ENCODE results near the gene SECISBP2L. TPM values are rescaled to one million over a fixed set of nuclear protein-coding genes. Genes with fewer than 3 reads are reported as not detected.

The SECISBP2L gene
- total and polyA plus RNA-seq, 2 donors (not counting 3 experiments of a cell fraction or from before 2014, with no cell fraction given): 23.1 to 52.3 TPM

DNA sequence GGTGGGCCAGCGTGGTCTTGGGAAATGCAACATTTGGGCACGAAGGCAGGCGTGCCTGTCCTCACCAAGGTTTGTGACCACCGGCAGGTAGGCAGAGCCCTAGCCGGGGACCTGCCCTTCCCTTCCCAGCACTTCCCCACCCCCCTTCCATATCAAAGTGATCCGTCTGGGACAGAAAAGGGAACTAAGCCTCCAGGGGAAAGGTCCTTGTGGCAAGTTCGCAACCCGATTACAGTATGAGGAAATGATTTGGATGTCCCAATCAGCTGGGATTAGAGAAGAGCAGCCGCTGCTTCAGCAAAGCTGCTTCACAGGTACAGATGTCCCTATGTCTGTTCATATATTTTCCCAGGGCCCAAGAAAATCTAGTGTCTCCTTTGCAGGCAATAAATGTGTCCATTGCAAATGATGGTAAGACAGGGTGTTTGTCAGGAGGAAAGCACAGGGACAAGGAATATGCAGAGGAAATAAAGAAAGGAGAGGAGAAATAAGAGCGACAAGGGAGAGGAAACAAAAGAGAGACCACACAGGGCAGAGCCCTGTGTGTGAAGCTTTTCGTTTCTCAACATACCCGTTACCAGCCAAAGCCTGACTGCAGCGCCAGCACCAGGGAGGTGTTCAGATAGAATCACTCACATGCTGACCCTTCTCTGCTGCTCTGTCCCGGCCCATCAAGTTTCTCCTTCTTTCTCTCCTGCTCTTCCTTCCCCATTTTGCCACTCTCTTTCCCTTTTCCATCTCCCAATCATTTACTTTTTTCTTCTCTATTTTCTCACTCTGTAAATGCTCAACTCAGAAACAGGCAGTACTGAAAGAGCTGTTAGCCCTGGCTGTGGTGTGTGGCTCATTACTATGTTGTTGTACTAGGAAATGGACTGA, 17.4 kb upstream of the SECISBP2L start:
- DNase-seq (ENCODE audit: low read depth, low spot score) (no peak), FAIRE-seq (no peak)
- Histone ChIP-seq H2AFZ (ENCODE audit: low read depth, low read length) (no peak overlapping the region), H3K4me2 (ENCODE audit: insufficient read depth, low read length) (no peak overlapping the region), H4K20me1 (replicated peaks; ENCODE audit: control insufficient read depth, extremely low read depth, insufficient read depth, low read length) (no peaks in the 10 kb centered on the region), H3K36me3 (ENCODE audit: control insufficient read depth in 2 of 2, extremely low read depth in 1 of 2, insufficient read depth in 2 of 2, low read length in 2 of 2) (no peaks in the 10 kb centered on the region), H3K9me3 (replicated peaks; ENCODE audit: control insufficient read depth, insufficient read depth, low read length) (no peaks in the 10 kb centered on the region), H3K9ac (replicated peaks; ENCODE audit: extremely low read depth, insufficient read depth, low read length) (no peak overlapping the region), H3K27ac (ENCODE audit: insufficient read depth, low read depth, low read length) (no peak overlapping the region), H3K4me3 (replicated peaks in 1 of 3; ENCODE audit: insufficient read depth in 1 of 3, low read depth in 1 of 3, low read length in 3 of 3) (no peak overlapping the region), H3K27me3 (ENCODE audit: control insufficient read depth in 2 of 2, insufficient read depth in 2 of 2, low read length in 2 of 2) (peaks cover 1 to 2% of the 10 kb centered on the region in 2 experiments), H3K9me1 (replicated peaks; ENCODE audit: control insufficient read depth, extremely low read depth, insufficient read depth, low read length) (no peaks in the 10 kb centered on the region), H3K4me1 (ENCODE audit: control insufficient read depth, extremely low read depth, insufficient read depth, low read length) (peaks cover 20% of the 10 kb centered on the region), H3K79me2 (ENCODE audit: control insufficient read depth, insufficient read depth, low read length) (no peaks in the 10 kb centered on the region)
- intact Hi-C loops (cut with micrococcal nuclease): no loop called here
- dilution Hi-C loops (cut with MboI; ENCODE audit: extremely low pct_ligation_motif_present, low sequenced_read_pairs): no loop called here
- TF ChIP-seq, protein P1, sequence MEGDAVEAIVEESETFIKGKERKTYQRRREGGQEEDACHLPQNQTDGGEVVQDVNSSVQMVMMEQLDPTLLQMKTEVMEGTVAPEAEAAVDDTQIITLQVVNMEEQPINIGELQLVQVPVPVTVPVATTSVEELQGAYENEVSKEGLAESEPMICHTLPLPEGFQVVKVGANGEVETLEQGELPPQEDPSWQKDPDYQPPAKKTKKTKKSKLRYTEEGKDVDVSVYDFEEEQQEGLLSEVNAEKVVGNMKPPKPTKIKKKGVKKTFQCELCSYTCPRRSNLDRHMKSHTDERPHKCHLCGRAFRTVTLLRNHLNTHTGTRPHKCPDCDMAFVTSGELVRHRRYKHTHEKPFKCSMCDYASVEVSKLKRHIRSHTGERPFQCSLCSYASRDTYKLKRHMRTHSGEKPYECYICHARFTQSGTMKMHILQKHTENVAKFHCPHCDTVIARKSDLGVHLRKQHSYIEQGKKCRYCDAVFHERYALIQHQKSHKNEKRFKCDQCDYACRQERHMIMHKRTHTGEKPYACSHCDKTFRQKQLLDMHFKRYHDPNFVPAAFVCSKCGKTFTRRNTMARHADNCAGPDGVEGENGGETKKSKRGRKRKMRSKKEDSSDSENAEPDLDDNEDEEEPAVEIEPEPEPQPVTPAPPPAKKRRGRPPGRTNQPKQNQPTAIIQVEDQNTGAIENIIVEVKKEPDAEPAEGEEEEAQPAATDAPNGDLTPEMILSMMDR (IDR thresholded peaks at IDR 0.05; ENCODE audit: extremely low read depth in 1 of 2, insufficient read depth in 1 of 2, low read depth in 1 of 2, low read length in 2 of 2): no peak
- TF ChIP-seq MYC (IDR thresholded peaks at IDR 0.05; ENCODE audit: low read depth, low read length): no peak
- no peak for TF ChIP-seq GATA2 (IDR thresholded peaks at IDR 0.05; ENCODE audit: insufficient read depth, insufficient read length, low read depth, low read length)
- no peak for TF ChIP-seq POLR2AphosphoS5 (IDR thresholded peaks at IDR 0.05; ENCODE audit: insufficient read depth, low read depth, low read length)
- TF ChIP-seq FOS (IDR thresholded peaks at IDR 0.05; ENCODE audit: borderline replicate concordance, insufficient read depth, low read length): no peak
- TF ChIP-seq POLR2A (IDR thresholded peaks at IDR 0.05; ENCODE audit: low read depth, low read length): no peak
- no peak for TF ChIP-seq EZH2 (IDR thresholded peaks at IDR 0.05; ENCODE audit: borderline replicate concordance, low read depth, low read length, severe bottlenecking)
- TF ChIP-seq JUN (IDR thresholded peaks at IDR 0.05; ENCODE audit: borderline replicate concordance, insufficient read depth, insufficient read length, low read depth): no peak
- TF ChIP-seq, protein P2, sequence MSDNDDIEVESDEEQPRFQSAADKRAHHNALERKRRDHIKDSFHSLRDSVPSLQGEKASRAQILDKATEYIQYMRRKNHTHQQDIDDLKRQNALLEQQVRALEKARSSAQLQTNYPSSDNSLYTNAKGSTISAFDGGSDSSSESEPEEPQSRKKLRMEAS (IDR thresholded peaks at IDR 0.05; ENCODE audit: insufficient read depth, insufficient read length): no peak
- ChIA-PET CTCF (no interaction called here), POLR2A (no interaction called here)
- BruUV-seq (replicated peaks): no TSS peak

Data from endothelial cell of umbilical vein (primary cell).